HL-60/S4 treated with phorbol 12-myristate 13-acetate at 8.2 ng/mL for 4 days and 3 days (cell line): Measurements from ENCODE around the gene MAK.
"Not testable (repeated sequence)": the region's sequence is repeated elsewhere in the genome, so short reads cannot be mapped to it uniquely, and the experiment has no call there.

Source experiments
- in situ Hi-C: fragments of 300-500 bp; cut with MboI; formaldehyde crosslinking; loops from 2 replicates; pipeline ENCODE4 v1.15.0; 2022; ENCODE audit warnings: low sequenced_read_pairs

The MAK gene

DNA sequence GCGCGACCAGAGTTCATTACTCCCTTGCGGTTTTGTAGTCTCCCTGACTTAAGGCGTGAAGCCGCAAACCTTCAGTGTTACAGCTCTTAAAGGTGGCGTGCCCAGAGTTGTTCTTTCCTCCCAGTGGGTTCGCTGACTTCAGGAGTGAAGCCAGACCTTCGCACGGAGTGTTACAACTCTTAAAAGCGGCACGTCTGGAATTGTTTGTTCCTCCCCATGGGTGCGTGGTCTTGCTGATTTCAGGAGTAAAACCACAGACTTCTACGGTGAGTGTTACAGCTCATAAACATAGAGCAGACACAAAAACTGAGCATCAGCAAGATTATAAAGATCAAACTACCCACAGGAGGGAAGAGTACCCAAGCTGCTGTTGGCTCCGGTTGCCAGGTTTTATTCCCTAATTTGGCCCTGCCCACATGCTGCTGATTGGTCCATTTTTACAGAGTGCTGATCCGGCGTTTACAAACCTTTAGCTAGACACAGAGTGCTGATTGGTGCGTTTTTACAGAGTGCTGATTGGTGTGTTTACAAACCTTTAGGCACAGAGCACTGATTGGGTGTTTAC lies 105.1 kb downstream of the MAK start:
- in situ Hi-C loops: no loop called here

DNA sequence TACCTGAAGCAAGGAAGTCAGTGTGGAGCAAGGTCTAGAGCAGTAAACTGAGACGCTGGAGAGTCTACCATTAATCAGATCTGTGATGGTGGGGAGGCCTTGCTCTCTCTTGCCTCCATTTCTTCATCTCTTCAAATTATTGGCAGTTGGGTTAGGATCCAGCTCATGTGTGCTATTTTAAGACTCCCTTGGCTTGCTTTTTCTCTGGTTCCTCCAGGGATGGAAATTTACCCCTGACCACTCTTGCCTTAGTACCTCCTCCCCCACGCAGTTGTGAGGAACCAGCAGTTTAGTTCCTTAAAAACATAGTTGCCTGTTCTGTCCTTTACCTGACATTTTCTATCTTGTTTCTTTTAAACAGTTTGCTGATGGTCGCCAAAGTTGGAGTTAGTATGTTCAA lies 108.1 kb downstream of the MAK start:
- in situ Hi-C loops: no loop called here

- in situ Hi-C loops: no loop called here
Measured at GRCh38 chr6:10725716-10726115, 112.6 kb downstream of the MAK start.

- in situ Hi-C loops: no loop called here
Measured at GRCh38 chr6:10725044-10725443, 113.3 kb downstream of the MAK start.

- in situ Hi-C loops: no loop called here
Measured at GRCh38 chr6:10723567-10723881, 114.8 kb downstream of the MAK start.

GRCh38 chr6:10722820-10723566 lies 115.3 kb downstream of the MAK start, which contains the start of gene TMEM14C:
TMEM14C (plus strand) TSS chr6:10723070; CDS start chr6:10724614, 1,544 bp downstream.
- in situ Hi-C loops: no loop called here

DNA sequence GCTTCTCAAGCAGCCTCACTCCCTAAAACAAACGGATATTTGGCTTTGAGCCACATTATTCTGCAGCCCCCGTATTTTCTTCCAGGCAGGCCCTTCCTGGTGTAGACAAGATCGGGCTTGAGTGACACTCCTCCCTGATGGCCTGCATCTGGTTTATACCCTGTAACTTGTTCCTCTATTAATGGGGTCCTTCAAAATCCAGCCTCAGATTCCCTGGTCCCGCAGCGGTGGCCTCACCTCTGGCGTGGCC lies 115.8 kb downstream of the MAK start:
- in situ Hi-C loops: no loop called here

DNA sequence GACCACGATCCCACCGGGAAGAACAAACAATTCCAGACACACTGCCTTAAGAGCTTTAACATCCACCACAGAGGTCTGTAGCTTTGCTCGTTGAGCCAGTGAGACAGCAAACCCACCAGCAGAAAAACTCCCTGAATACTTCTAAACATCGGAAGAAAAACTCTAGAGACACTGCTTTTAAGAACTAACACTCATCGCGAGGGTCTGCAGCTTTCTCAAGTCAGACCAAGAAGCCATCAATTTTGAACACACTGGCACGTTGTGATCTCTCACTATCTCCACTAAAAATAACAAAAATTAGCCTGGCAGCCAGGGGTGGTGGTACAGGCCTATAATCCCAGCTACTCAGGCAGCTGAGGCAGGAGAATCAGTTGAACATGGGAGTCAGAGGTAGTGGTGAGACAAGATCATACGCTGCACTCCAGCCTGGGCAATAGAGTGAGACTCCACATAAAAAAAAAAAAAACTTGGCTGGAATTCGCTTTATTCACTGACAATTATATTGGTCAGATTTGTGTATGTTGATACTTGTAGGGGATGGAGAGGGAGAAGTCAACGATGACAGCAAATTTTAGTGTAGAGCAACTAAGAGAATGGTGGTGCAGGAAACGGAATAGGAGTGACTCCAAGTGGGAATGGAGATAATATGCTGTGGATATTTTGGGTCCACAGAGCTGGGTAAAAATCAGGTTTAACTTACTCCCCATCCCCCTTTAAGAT lies 116.3 kb downstream of the MAK start:
- in situ Hi-C loops: no loop called here

DNA sequence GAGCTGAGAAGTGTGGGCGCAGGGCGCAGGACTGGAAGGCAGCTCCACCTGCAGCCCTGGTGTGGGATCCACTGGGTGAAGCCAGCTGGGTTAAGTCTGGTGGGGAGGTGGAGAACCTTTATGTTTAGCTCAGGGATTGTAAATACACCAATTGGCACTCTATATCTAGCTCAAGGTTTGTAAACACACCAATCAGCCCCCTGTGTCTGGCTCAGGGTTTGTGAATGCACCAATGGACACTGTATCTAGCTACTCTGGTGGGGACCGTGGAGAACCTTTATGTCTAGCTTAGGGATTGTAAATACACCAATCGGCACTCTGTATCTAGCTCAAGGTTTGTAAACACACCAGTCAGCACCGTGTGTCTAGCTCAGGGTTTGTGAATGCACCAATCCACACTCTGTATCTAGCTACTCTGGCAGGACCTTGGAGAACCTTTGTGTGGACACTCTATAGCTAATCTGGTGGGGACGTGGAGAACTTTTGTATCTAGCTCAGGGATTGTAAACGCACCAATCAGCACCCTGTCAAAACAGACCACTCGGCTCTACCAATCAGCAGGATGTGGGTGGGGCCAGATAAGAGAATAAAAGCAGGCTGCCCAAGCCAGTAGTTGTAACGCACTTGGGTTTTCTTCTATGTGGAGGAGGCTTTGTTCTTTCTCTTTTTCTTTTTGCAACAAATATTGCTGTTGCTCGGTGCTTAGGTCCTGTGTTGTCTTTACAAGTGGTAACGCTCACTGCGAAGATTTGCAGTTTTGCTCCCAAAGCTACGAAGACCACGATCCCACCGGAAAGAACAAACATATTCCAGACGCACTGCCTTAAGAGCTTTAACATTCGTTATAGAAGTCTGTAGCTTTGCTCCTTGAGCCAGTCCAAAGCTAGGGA lies 117.1 kb downstream of the MAK start:
- in situ Hi-C loops: not testable (repeated sequence)

DNA sequence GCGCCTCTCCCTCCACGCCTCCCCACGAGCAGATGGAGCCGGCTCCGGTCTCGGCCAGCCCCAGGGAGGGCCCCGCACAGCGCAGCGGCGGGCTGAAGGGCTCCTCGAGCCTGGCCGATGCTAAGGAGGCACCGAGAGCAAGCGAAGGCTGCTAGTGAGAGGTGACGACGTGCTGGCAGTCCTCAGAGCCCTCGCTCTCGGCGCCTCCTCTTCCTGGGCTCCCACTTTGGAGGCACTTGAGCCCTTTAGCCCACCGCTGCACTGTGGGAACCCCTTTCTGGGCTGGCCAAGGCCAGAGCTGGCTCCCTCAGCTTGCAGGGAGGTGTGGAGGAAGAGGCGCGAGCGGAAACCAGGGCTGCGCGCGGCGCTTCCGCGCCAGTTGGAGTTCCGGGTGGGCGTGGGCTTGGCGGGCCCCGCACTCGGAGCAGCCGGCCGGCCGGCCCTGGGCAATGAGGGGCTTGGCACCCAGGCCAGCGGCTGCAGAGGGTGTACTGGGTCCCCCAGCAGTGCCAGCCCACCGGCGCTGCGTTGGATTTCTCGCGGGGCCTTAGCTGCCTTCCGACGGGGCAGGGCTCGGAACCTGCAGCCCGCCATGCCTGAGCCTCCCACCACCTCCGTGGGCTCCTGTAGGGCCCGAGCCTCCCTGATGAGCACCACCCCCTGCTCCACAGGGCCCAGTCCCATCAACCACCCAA lies 117.9 kb downstream of the MAK start:
- in situ Hi-C loops: no loop called here

- in situ Hi-C loops: no loop called here
Measured at GRCh38 chr6:10719964-10720264, 118.4 kb downstream of the MAK start.

- in situ Hi-C loops: no loop called here
Measured at GRCh38 chr6:10719296-10719963, 118.9 kb downstream of the MAK start.

- in situ Hi-C loops: no loop called here
Measured at GRCh38 chr6:10713962-10714361, 124.4 kb downstream of the MAK start.
